Measurements from ENCODE around the gene ABHD1. TPM values are rescaled to one million over a fixed set of nuclear protein-coding genes. Genes with fewer than 3 reads are reported as not detected.
A peak's percentile ranks its signal among the peaks of the same experiment; 100 is the strongest.

ABHD1 gene
- total RNA-seq, 3 donors from 2014 or later: 0.29 to 0.80 TPM; not detected in 1

DNA sequence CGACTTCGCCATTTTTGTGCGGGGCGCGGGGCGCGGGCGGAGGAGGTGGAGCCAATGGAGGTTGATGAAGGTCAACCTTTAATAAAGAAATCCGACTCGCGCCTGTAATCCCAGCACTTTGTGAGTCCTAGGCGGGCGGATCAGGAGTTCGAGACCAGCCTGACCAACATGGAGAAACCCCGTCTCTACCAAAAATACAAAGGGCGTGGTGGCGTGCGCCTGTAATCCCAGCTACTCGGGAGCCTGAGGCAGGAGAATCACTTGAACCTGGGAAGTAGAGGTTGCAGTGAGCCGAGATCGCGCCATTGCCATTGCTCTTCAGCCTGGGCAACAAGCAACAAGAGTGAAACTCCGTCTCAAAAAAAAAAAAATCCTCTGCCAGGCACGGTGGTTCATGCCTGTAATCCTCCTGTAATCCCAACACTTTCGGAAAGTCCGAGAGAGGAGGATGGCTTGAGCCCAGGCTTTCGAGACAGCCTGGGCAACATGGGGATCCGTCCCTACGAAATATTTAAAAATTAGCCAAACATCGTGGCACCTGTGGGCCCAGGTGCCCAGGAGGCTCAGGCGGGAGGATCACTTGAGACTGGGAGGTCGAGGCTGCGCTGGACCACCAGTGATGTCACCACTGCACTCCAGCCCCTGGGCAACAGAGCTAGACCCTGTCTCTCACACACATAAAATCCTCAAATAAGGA, 11.3 kb downstream of the ABHD1 start:
- no peaks in the 10 kb centered on the region for H3K27me3 ChIP-seq
- peak overlapping the region; percentile 88 to 92 for H3K27ac ChIP-seq
- no peaks in the 10 kb centered on the region for H3K36me3 ChIP-seq
- peaks cover 7 to 10% of the 10 kb centered on the region in 2 donors for H3K4me1 ChIP-seq
- H3K4me3 ChIP-seq: peak overlapping the region; percentile 92 to 99 (median 99)
- H3K9me3 ChIP-seq: no peaks in the 10 kb centered on the region
- intact Hi-C loops (cut with DNase I; ENCODE audit: low total_unique reads): no loop called here
- DNase-seq (ENCODE audit: low spot score in 2 of 2): no peak
- peak in 1 of 3 donors; percentile 8 for TF ChIP-seq POLR2AphosphoS5 (IDR thresholded peaks at IDR 0.05)
- TF ChIP-seq POLR2A (IDR thresholded peaks at IDR 0.05): no peak
- TF ChIP-seq, protein P1, sequence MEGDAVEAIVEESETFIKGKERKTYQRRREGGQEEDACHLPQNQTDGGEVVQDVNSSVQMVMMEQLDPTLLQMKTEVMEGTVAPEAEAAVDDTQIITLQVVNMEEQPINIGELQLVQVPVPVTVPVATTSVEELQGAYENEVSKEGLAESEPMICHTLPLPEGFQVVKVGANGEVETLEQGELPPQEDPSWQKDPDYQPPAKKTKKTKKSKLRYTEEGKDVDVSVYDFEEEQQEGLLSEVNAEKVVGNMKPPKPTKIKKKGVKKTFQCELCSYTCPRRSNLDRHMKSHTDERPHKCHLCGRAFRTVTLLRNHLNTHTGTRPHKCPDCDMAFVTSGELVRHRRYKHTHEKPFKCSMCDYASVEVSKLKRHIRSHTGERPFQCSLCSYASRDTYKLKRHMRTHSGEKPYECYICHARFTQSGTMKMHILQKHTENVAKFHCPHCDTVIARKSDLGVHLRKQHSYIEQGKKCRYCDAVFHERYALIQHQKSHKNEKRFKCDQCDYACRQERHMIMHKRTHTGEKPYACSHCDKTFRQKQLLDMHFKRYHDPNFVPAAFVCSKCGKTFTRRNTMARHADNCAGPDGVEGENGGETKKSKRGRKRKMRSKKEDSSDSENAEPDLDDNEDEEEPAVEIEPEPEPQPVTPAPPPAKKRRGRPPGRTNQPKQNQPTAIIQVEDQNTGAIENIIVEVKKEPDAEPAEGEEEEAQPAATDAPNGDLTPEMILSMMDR (IDR thresholded peaks at IDR 0.05): no peak

DNA sequence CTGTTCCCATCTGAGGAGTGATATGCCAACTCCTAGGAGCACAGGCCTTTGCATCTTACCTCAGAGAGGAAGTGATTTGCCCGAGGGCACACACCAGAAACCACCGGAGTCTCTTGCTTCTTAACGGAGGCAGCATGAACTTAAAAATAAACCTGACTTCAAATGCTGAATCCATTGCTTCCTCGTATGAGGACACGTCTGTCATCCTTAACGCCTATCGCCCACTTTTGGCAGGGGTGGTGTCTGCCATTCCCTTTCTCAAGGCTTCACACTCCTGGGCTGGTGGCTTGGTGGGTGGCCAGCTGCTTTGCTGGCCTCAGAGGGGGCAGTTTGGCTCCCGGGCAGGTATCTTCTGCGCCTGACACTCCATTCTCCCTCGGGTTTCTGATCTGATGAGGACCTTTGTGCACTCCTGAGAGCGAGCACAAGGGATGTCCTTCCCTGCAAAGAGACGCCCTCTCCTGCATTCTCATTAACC, 11.9 kb downstream of the ABHD1 start:
- Histone ChIP-seq H3K36me3 (no peaks in the 10 kb centered on the region), H3K4me1 (peaks cover 7 to 10% of the 10 kb centered on the region in 2 donors), H3K4me3 (no peak overlapping the region), H3K27me3 (no peaks in the 10 kb centered on the region), H3K9me3 (no peaks in the 10 kb centered on the region), H3K27ac (no peak overlapping the region)
- no peak for DNase-seq (ENCODE audit: low spot score in 2 of 2)
- intact Hi-C loops (cut with DNase I; ENCODE audit: low total_unique reads): no loop called here
- TF ChIP-seq, protein P1 (IDR thresholded peaks at IDR 0.05): no peak
- TF ChIP-seq POLR2A (IDR thresholded peaks at IDR 0.05) (no peak), POLR2AphosphoS5 (IDR thresholded peaks at IDR 0.05) (no peak)

DNA sequence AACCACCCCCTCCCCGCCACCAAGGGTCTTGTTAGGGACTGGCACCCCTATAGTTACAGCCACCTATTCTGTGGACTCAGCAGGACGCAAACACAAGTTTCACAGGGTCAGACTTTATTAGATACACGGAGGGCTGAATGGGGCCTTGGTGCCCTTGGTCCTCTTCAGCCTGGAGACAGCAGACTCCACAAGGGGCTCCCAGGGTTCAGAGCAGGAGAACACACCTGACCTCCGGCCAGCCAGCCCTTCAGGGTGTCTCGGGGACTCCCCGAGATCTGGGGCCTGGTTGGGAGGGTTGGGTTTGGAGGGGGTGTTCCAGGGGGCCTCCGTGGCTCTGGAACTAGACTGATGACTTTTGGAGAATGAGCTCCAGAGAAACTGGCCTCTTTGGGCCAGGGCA, 13.1 kb downstream of the ABHD1 start:
- no peaks in the 10 kb centered on the region for H3K9me3 ChIP-seq
- DNase-seq (ENCODE audit: low spot score in 2 of 2): no peak
- intact Hi-C loops (cut with DNase I; ENCODE audit: low total_unique reads): no loop called here
- TF ChIP-seq, protein P1 (IDR thresholded peaks at IDR 0.05): no peak
- no peaks in the 10 kb centered on the region for H3K36me3 ChIP-seq
- no peak overlapping the region for H3K27ac ChIP-seq
- peaks cover 7 to 10% of the 10 kb centered on the region in 2 donors for H3K4me1 ChIP-seq
- no peaks in the 10 kb centered on the region for H3K27me3 ChIP-seq
- no peak overlapping the region for H3K4me3 ChIP-seq

DNA sequence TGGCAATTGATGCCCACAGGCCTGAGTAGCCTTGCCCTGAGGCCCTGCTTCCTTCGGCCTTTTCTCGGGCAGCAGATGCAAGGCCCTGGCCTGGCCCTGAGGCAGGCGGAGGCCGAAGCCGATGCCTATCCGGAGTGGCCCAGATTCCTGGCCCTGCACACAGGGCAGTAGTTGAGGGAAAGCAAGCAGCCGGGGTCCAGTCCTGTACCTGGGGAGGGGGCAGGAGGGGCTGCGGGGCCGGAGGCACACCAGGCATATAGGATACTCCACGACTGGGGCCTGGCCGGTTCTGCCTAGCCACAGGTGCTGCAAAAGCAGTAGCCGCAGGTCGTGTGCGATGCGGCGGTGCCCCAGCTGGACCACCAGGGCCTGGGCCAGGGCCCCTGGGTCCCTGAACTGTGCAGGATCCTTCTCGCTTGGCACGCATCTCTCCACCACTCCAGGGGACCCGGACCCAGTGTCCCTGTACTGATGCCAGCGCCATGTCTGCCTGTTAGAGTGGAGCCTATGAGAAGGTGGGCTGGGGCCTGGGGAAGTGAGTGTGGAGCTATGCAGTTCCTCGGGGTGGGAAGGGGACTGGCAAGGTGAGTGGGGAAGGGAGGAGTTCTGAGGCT, 13.8 kb downstream of the ABHD1 start:
- Histone ChIP-seq H3K4me3 (no peak overlapping the region), H3K4me1 (peaks cover 7 to 10% of the 10 kb centered on the region in 2 donors), H3K27me3 (no peaks in the 10 kb centered on the region), H3K9me3 (no peaks in the 10 kb centered on the region), H3K27ac (no peak overlapping the region), H3K36me3 (no peaks in the 10 kb centered on the region)
- TF ChIP-seq POLR2A (IDR thresholded peaks at IDR 0.05) (no peak), POLR2AphosphoS5 (IDR thresholded peaks at IDR 0.05) (no peak)
- TF ChIP-seq, protein P1 (IDR thresholded peaks at IDR 0.05): no peak
- no peak for DNase-seq (ENCODE audit: low spot score in 2 of 2)
- intact Hi-C loops (cut with DNase I; ENCODE audit: low total_unique reads): no loop called here

DNA sequence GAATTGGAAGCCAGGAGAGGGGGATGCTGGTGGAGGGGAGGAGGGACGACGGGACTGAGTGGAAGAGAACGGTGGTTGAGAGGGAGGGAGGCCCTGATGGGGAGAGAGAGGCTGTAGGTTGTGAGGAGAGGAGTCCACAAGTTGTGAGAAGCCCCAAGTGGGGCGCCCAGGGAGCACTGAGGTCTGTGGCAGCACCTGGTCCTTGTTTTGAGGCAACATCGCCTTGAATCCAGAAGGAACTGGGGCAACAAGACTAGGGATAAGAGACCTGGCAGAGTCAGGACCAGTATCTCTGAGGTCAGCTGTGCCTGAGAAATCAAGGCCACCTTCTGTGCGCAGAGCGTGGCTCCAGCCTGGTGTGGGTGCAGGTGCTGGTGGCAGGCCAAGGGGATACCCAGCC, 14.5 kb downstream of the ABHD1 start:
- Histone ChIP-seq H3K27ac (no peak overlapping the region), H3K27me3 (no peaks in the 10 kb centered on the region), H3K36me3 (no peaks in the 10 kb centered on the region), H3K4me1 (peaks cover 3 to 6% of the 10 kb centered on the region in 2 donors), H3K4me3 (no peak overlapping the region), H3K9me3 (no peaks in the 10 kb centered on the region)
- no peak for DNase-seq (ENCODE audit: low spot score in 2 of 2)
- TF ChIP-seq POLR2AphosphoS5 (IDR thresholded peaks at IDR 0.05): no peak
- TF ChIP-seq POLR2A (IDR thresholded peaks at IDR 0.05): no peak
- TF ChIP-seq, protein P1 (IDR thresholded peaks at IDR 0.05): no peak
- intact Hi-C loops (cut with DNase I; ENCODE audit: low total_unique reads): no loop called here

Measured in breast epithelium (tissue), 4 donors.